K562 (cell line): ENCODE data around the gene KNSTRN. TPM values are rescaled to one million over a fixed set of nuclear protein-coding genes. Genes with fewer than 3 reads are reported as not detected.

Source experiments
- CEBPB ChIP-seq: fragments of 450-650 bp; IDR thresholded peaks from 2 replicates; pipeline ENCODE4 v1.6.1; 2016; ENCODE audit warnings: missing genetic modification characterization, missing compliant biosample characterization
- CEBPG ChIP-seq, 3 experiments: fragments of 200-800 bp in 1 of 3; sonication (Bioruptor generic) in 1 of 3; sonication (generic) in 1 of 3; formaldehyde crosslinking in 1 of 3; IDR thresholded peaks in 2 of 3; conservative IDR thresholded peaks in 1 of 3; 2 replicates each; pipeline versions ENCODE4 v1.6.1 to v1.8.0; 2016 to 2022; ENCODE audit warnings: missing compliant biosample characterization in 2 of 3, missing genetic modification characterization in 2 of 3, mild to moderate bottlenecking in 1 of 3, missing genetic modification reagents in 1 of 3
- DACH1 ChIP-seq: fragments of 450-650 bp; IDR thresholded peaks from 2 replicates; pipeline ENCODE4 v1.6.1; 2018; ENCODE audit not compliant: partially characterized antibody
- HDAC3 ChIP-seq: fragments of 450-650 bp; IDR thresholded peaks from 2 replicates; pipeline ENCODE4 v1.6.1; 2018; ENCODE audit warnings: borderline replicate concordance, mild to moderate bottlenecking, moderate library complexity; ENCODE audit not compliant: partially characterized antibody
- HMGN3 ChIP-seq: IDR thresholded peaks from 2 replicates; pipeline ENCODE4 v1.6.1; 2011; ENCODE audit warnings: borderline replicate concordance, low read depth, mild to moderate bottlenecking, mixed read lengths, low read length; ENCODE audit not compliant: insufficient read length; ENCODE audit errors: extremely low read depth
- NCOA4 ChIP-seq: fragments of 450-650 bp; IDR thresholded peaks from 2 replicates; pipeline ENCODE4 v1.6.1; 2018; ENCODE audit warnings: mild to moderate bottlenecking; ENCODE audit not compliant: partially characterized antibody
- POLR2B ChIP-seq: fragments of 450-650 bp; IDR thresholded peaks from 2 replicates; pipeline ENCODE4 v1.6.1; 2018; ENCODE audit warnings: low read depth; ENCODE audit not compliant: partially characterized antibody
- RBM39 ChIP-seq: fragments of 200-400 bp; formaldehyde crosslinking; optimal IDR thresholded peaks from 2 replicates; pipeline ENCODE3; 2018; ENCODE audit warnings: low read depth, low read length
- SMARCB1 ChIP-seq: IDR thresholded peaks from 2 replicates; pipeline ENCODE4 v1.6.1; 2011; ENCODE audit warnings: improper control_type of control experiment, low read depth; ENCODE audit not compliant: insufficient read length
- SP2 ChIP-seq: IDR thresholded peaks from 2 replicates; pipeline ENCODE4 v1.6.1; 2011; ENCODE audit warnings: mild to moderate bottlenecking, low read depth, low read length, moderate library complexity; ENCODE audit not compliant: poor library complexity, severe bottlenecking; ENCODE audit errors: extremely low read depth
- THRA ChIP-seq: fragments of 450-650 bp; IDR thresholded peaks from 2 replicates; pipeline ENCODE4 v1.6.1; 2017; ENCODE audit warnings: mild to moderate bottlenecking, moderate library complexity
- ZNF24 ChIP-seq: fragments of 450-650 bp; IDR thresholded peaks from 2 replicates; pipeline ENCODE4 v1.6.1; 2016
- ZNF431 ChIP-seq: sonication (generic); formaldehyde crosslinking; IDR thresholded peaks from 2 replicates; pipeline ENCODE4 v1.8.0; 2022; ENCODE audit warnings: mild to moderate bottlenecking, missing genetic modification reagents
- ZNF696 ChIP-seq: fragments of 250-450 bp; sonication (Bioruptor Pico); conservative IDR thresholded peaks from 2 replicates; pipeline ENCODE4 v1.4.0; 2020; ENCODE audit warnings: mild to moderate bottlenecking, moderate library complexity
- ZNF717 ChIP-seq: fragments of 250-450 bp; sonication (Bioruptor Pico); IDR thresholded peaks from 2 replicates; pipeline ENCODE4 v1.5.0; 2021
- polyA plus RNA-seq, 8 experiments: library from polyadenylated mRNA; depleted of rRNA in 4 of 8; stranded (reverse) in 5 of 8; unstranded in 3 of 8; fragments of >200 nt; fragmentation: Nextera tagmentation in 2 of 8; fragmentation: Illumina TruSeq in 1 of 8; extraction: Ambion mirVana in 2 of 8; extraction: Trizol in 1 of 8; gene quantifications; 2 replicates each; pipeline versions ENCODE4 v1.2.1 to v1.2.3, GENCODE V29; 2011 to 2014; ENCODE audit warnings: inconsistent platforms in 1 of 8, missing spikeins in 1 of 8
- total RNA-seq, 7 experiments: library from RNA; depleted of rRNA in 6 of 7; stranded (reverse); fragments of >200 nt in 6 of 7; fragmentation: Illumina TruSeq in 2 of 7; extraction: Trizol in 2 of 7; gene quantifications; 2 replicates each; pipeline versions ENCODE4 v1.2.1 to v1.2.3, GENCODE V29; 2011 to 2021; ENCODE audit warnings: low replicate concordance in 1 of 7
- TF ChIP-seq, protein P1 (sequence below): fragments of 450-650 bp; IDR thresholded peaks from 2 replicates; pipeline ENCODE4 v1.6.1; 2016; ENCODE audit warnings: borderline replicate concordance
- TF ChIP-seq, protein P2 (sequence below), 2 experiments: fragments of 250-450 bp in 1 of 2; fragments of 450-650 bp in 1 of 2; sonication (Bioruptor Pico) in 1 of 2; IDR thresholded peaks; 2 replicates each; pipeline versions ENCODE4 v1.6.1 to v1.8.0; 2016 to 2021; ENCODE audit warnings: mild to moderate bottlenecking in 2 of 2, moderate library complexity in 2 of 2, missing compliant biosample characterization in 1 of 2, missing genetic modification characterization in 1 of 2
- TF ChIP-seq, protein P3 (sequence below): fragments of 450-650 bp; formaldehyde crosslinking; IDR thresholded peaks from 2 replicates; pipeline ENCODE4 v1.4.0; 2020; ENCODE audit warnings: mild to moderate bottlenecking

The KNSTRN gene
- total and polyA plus RNA-seq, 9 of the 15 experiments (the other 6 are each of a cell fraction or from before 2014, with no cell fraction given), result 48.7 to 88.2 (median 66.3) TPM

DNA sequence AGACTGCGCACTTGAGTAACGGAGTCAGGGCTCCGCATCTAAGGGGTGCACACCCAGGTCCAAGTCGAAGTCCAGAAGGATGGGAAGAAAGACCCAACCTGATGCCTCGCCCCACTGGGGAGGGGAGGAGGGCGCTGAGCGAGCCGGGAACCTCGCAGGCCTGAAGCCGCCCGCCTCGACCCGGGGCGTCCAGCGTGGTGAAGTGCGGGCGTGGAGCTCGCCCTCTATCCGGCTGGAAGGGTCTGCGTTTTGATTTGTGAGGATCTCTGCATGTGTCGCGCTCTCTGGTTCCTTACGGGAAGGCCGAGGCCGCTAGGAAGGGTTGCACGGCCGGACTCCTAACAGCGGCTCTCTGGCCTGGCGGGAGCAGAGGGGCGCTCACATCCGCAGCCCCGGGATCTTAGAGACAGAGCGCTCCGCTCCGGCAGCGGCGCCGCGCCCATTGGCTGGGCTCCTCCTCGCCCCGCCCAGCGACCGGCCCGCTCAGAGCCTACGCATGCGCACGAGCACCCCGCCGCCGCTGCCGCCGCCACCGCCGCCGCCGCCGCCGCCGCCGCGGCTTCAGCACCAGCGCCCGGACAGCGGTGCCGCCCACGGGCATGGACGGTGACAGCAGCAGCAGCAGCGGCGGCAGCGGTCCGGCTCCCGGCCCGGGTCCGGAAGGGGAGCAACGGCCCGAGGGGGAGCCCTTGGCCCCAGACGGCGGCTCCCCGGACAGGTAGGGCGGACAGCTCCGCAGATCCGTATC is 24.6 kb upstream of the KNSTRN start, which contains the start of gene DISP2 (continued):
- TF ChIP-seq THRA (no peak), HDAC3 (no peak), RBM39 (no peak), ZNF696 (no peak), ZNF24 (no peak), NCOA4 (no peak), SP2 (no peak), ZNF717 (CRISPR knock-in tag) (no peak), SMARCB1 (no peak), CEBPB (tag) (no peak), CEBPG (CRISPR knock-in tag; IDR thresholded peaks at IDR 0.05) (no peak), CEBPG (tag; conservative IDR thresholded peaks at IDR 0.05 in 1 of 2, IDR thresholded peaks at IDR 0.05 in 1 of 2) (no peak), DACH1 (no peak), ZNF431 (CRISPR knock-in tag) (no peak), POLR2B (no peak), HMGN3 (peak; percentile 51)
- TF ChIP-seq, protein P1, sequence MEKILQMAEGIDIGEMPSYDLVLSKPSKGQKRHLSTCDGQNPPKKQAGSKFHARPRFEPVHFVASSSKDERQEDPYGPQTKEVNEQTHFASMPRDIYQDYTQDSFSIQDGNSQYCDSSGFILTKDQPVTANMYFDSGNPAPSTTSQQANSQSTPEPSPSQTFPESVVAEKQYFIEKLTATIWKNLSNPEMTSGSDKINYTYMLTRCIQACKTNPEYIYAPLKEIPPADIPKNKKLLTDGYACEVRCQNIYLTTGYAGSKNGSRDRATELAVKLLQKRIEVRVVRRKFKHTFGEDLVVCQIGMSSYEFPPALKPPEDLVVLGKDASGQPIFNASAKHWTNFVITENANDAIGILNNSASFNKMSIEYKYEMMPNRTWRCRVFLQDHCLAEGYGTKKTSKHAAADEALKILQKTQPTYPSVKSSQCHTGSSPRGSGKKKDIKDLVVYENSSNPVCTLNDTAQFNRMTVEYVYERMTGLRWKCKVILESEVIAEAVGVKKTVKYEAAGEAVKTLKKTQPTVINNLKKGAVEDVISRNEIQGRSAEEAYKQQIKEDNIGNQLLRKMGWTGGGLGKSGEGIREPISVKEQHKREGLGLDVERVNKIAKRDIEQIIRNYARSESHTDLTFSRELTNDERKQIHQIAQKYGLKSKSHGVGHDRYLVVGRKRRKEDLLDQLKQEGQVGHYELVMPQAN, result peak; percentile 54; the same call in 1 of the 2 replicates
- TF ChIP-seq, protein P2, sequence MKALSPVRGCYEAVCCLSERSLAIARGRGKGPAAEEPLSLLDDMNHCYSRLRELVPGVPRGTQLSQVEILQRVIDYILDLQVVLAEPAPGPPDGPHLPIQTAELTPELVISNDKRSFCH (CRISPR knock-in tag; IDR thresholded peaks at IDR 0.05), result no peak
- TF ChIP-seq, protein P2 (tag; IDR thresholded peaks at IDR 0.05), result no peak
- TF ChIP-seq, protein P3, sequence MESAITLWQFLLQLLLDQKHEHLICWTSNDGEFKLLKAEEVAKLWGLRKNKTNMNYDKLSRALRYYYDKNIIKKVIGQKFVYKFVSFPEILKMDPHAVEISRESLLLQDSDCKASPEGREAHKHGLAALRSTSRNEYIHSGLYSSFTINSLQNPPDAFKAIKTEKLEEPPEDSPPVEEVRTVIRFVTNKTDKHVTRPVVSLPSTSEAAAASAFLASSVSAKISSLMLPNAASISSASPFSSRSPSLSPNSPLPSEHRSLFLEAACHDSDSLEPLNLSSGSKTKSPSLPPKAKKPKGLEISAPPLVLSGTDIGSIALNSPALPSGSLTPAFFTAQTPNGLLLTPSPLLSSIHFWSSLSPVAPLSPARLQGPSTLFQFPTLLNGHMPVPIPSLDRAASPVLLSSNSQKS (CRISPR knock-in tag), result no peak
